Lower leg skin (tissue), 3 donors: ENCODE measurements around the gene JOSD1.

ENCODE experiments used
- POLR2A ChIP-seq, 2 donors: fragments of 450-650 bp; IDR thresholded peaks; one replicate each; pipeline ENCODE4 v1.6.1; 2016 to 2017; ENCODE audit warnings: antibody characterized with exemption in 2 of 2, mild to moderate bottlenecking in 1 of 2, moderate library complexity in 1 of 2
- TF ChIP-seq, protein P1 (sequence below), 3 donors: fragments of 450-650 bp; IDR thresholded peaks; one replicate each; pipeline ENCODE4 v1.5.1; 2016; ENCODE audit warnings: antibody characterized with exemption in 3 of 3, mild to moderate bottlenecking in 3 of 3, moderate library complexity in 2 of 3

DNA sequence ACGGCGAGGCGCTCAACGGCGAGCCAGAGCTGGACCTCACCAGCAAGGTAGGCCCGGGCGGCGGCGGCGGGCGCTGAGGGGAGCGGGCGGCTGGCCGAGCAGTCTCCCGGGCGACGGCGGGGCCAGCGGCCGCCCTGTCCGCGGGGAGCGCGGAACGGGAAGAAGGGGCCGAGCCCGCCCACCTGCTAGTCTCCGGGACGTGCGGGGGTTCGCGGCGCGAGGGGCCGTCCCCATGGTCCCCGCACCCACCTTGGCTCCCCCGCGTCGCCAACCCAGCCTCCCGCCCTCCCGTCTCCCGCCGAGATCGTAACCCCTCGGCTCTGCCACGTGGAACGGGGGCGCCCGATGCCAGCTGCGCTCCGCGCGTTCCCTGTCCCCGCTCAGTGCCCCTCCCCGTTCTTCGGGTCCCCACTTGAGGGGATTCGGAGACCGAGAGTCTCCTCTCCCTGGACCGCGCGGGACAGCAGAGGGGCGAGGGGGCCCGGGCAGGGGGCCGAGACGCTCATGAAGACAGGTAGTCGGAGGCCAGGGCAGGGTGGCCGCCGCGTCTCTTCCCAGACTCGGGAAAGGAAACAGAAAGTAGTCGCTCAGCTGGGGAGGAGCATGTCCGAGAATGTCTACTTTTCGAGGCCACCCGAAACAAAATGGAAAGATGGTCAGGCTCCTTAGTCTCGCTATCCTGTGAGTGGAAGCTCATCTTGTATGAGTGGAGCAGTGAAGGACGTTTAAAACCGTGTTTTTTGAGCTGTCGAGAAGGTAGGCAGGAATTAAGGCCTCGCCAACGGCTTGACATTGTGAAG, 5.6 kb upstream of the JOSD1 start:
- TF ChIP-seq, protein P1, sequence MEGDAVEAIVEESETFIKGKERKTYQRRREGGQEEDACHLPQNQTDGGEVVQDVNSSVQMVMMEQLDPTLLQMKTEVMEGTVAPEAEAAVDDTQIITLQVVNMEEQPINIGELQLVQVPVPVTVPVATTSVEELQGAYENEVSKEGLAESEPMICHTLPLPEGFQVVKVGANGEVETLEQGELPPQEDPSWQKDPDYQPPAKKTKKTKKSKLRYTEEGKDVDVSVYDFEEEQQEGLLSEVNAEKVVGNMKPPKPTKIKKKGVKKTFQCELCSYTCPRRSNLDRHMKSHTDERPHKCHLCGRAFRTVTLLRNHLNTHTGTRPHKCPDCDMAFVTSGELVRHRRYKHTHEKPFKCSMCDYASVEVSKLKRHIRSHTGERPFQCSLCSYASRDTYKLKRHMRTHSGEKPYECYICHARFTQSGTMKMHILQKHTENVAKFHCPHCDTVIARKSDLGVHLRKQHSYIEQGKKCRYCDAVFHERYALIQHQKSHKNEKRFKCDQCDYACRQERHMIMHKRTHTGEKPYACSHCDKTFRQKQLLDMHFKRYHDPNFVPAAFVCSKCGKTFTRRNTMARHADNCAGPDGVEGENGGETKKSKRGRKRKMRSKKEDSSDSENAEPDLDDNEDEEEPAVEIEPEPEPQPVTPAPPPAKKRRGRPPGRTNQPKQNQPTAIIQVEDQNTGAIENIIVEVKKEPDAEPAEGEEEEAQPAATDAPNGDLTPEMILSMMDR (IDR thresholded peaks at IDR 0.05), result no peak
- TF ChIP-seq POLR2A (IDR thresholded peaks at IDR 0.05), result no peak
